SJSA1 (cell line): ENCODE measurements around the gene ESYT2. TPM values are rescaled to one million over a fixed set of nuclear protein-coding genes. Genes with fewer than 3 reads are reported as not detected.
"Not testable (repeated sequence)": the region's sequence is repeated elsewhere in the genome, so short reads cannot be mapped to it uniquely, and the experiment has no call there.

Experiments
- DNase-seq, 2 experiments: peaks; one replicate each; pipeline ENCODE4 v3.0.0-alpha.2; 2015 to 2020; ENCODE audit warnings: low spot score in 2 of 2, low read depth in 1 of 2
- H3K27ac ChIP-seq: fragments of 250-450 bp; sonication (Bioruptor Pico); 2 replicates; pipeline ENCODE4 v1.5.1; 2020; ENCODE audit warnings: mild to moderate bottlenecking, moderate library complexity
- H3K27me3 ChIP-seq: fragments of 250-450 bp; sonication (Bioruptor Pico); replicated peaks from 2 replicates; pipeline ENCODE4 v1.5.1; 2020; ENCODE audit warnings: mild to moderate bottlenecking, moderate library complexity
- H3K36me3 ChIP-seq: fragments of 250-450 bp; sonication (Bioruptor Pico); 2 replicates; pipeline ENCODE4 v1.5.1; 2020; ENCODE audit warnings: mild to moderate bottlenecking
- H3K4me1 ChIP-seq: fragments of 250-450 bp; sonication (Bioruptor Pico); replicated peaks from 2 replicates; pipeline ENCODE4 v1.6.1; 2021; ENCODE audit warnings: mild to moderate bottlenecking
- H3K4me3 ChIP-seq: fragments of 250-450 bp; sonication (Bioruptor Pico); 2 replicates; pipeline ENCODE4 v1.5.1; 2020; ENCODE audit warnings: mild to moderate bottlenecking
- H3K9me3 ChIP-seq: fragments of 250-450 bp; sonication (Bioruptor Pico); replicated peaks from 2 replicates; pipeline ENCODE4 v1.5.1; 2020; ENCODE audit warnings: mild to moderate bottlenecking
- total RNA-seq: library from RNA; depleted of rRNA; stranded (reverse); fragments of >200 nt; shearing (Covaris generic); gene quantifications from 2 replicates; pipeline ENCODE4 v1.2.3, GENCODE V29; 2014

ESYT2 gene
- total RNA-seq, 1 experiment from 2014 or later, result 89.6 TPM

GRCh38 chr7:158843771-158844170 lies 14.5 kb upstream of the ESYT2 start:
- Histone ChIP-seq H3K4me1 (peaks cover 9% of the 10 kb centered on the region), H3K36me3 (no peaks in the 10 kb centered on the region), H3K9me3 (no peaks in the 10 kb centered on the region), H3K4me3 (no peak overlapping the region), H3K27me3 (no peaks in the 10 kb centered on the region), H3K27ac (no peak overlapping the region)
- no peak for DNase-seq

- Histone ChIP-seq H3K4me1 (peaks cover 2% of the 10 kb centered on the region), H3K4me3 (no peak overlapping the region), H3K27ac (no peak overlapping the region), H3K27me3 (no peaks in the 10 kb centered on the region), H3K36me3 (no peaks in the 10 kb centered on the region), H3K9me3 (no peaks in the 10 kb centered on the region)
- DNase-seq, result no peak
Observed at GRCh38 chr7:158842486-158842885, 13.2 kb upstream of the ESYT2 start.

- no peak overlapping the region for H3K27ac ChIP-seq
- no peak overlapping the region for H3K4me3 ChIP-seq
- no peaks in the 10 kb centered on the region for H3K9me3 ChIP-seq
- H3K36me3 ChIP-seq, result no peaks in the 10 kb centered on the region
- no peaks in the 10 kb centered on the region for H3K4me1 ChIP-seq
- no peaks in the 10 kb centered on the region for H3K27me3 ChIP-seq
- no peak for DNase-seq
Observed at GRCh38 chr7:158840604-158841003, 11.3 kb upstream of the ESYT2 start.

GRCh38 chr7:158839177-158839576 lies 9.9 kb upstream of the ESYT2 start:
- not testable (repeated sequence) for DNase-seq, H3K27ac ChIP-seq, H3K27me3 ChIP-seq, H3K9me3 ChIP-seq, H3K36me3 ChIP-seq, H3K4me1 ChIP-seq, H3K4me3 ChIP-seq

GRCh38 chr7:158837790-158838637 lies 8.7 kb upstream of the ESYT2 start:
- Histone ChIP-seq H3K36me3 (no peaks in the 10 kb centered on the region), H3K9me3 (no peaks in the 10 kb centered on the region), H3K27ac (no peak overlapping the region), H3K27me3 (no peaks in the 10 kb centered on the region), H3K4me1 (no peaks in the 10 kb centered on the region), H3K4me3 (no peak overlapping the region)
- DNase-seq, result no peak

GRCh38 chr7:158836692-158837091 lies 7.4 kb upstream of the ESYT2 start:
- H3K4me3 ChIP-seq, result no peak overlapping the region
- no peak for DNase-seq
- no peaks in the 10 kb centered on the region for H3K27me3 ChIP-seq
- no peaks in the 10 kb centered on the region for H3K9me3 ChIP-seq
- H3K36me3 ChIP-seq, result no peaks in the 10 kb centered on the region
- no peak overlapping the region for H3K27ac ChIP-seq
- no peaks in the 10 kb centered on the region for H3K4me1 ChIP-seq

GRCh38 chr7:158834878-158835784 lies 5.8 kb upstream of the ESYT2 start:
- no peak overlapping the region for H3K27ac ChIP-seq
- H3K4me3 ChIP-seq, result no peak overlapping the region

GRCh38 chr7:158832994-158833393 lies 3.7 kb upstream of the ESYT2 start:
- no peak for DNase-seq
- Histone ChIP-seq H3K9me3 (peaks cover 3% of the 10 kb centered on the region; the same call in 1 of the 2 replicates), H3K4me1 (peaks cover 12% of the 10 kb centered on the region)

More at GRCh38 chr7:158834878-158835784, 5.8 kb upstream of the ESYT2 start:
- Histone ChIP-seq H3K27me3 (no peaks in the 10 kb centered on the region), H3K36me3 (no peaks in the 10 kb centered on the region), H3K9me3 (no peaks in the 10 kb centered on the region), H3K4me1 (peaks cover 8% of the 10 kb centered on the region)
- no peak for DNase-seq

GRCh38 chr7:158831738-158832091 lies 2.4 kb upstream of the ESYT2 start:
- H3K36me3 ChIP-seq, result peaks cover 10% of the 10 kb centered on the region
- H3K9me3 ChIP-seq, result peaks cover 3% of the 10 kb centered on the region; the same call in 1 of the 2 replicates
- no peak for DNase-seq
- H3K4me1 ChIP-seq, result peaks cover 18% of the 10 kb centered on the region
- H3K4me3 ChIP-seq, result no peak overlapping the region
- H3K27me3 ChIP-seq, result no peaks in the 10 kb centered on the region
- no peak overlapping the region for H3K27ac ChIP-seq

More at GRCh38 chr7:158832994-158833393, 3.7 kb upstream of the ESYT2 start:
- Histone ChIP-seq H3K27ac (no peak overlapping the region), H3K4me3 (no peak overlapping the region), H3K36me3 (peaks cover 10% of the 10 kb centered on the region), H3K27me3 (no peaks in the 10 kb centered on the region)

GRCh38 chr7:158830211-158830723 lies 958 bp upstream of the ESYT2 start:
- no peak for DNase-seq
- peak overlapping the region; percentile 98 for H3K27ac ChIP-seq
- no peaks in the 10 kb centered on the region for H3K27me3 ChIP-seq

GRCh38 chr7:158829021-158829341 lies 328 bp downstream of the ESYT2 start:
- Histone ChIP-seq H3K36me3 (peaks cover 10% of the 10 kb centered on the region), H3K4me1 (peaks cover 18% of the 10 kb centered on the region), H3K9me3 (peaks cover 3% of the 10 kb centered on the region; the same call in 1 of the 2 replicates), H3K27me3 (no peaks in the 10 kb centered on the region), H3K4me3 (peak overlapping the region; percentile 80), H3K27ac (peak overlapping the region; percentile 98)
- peak; percentile 46 to 69 for DNase-seq

More at GRCh38 chr7:158830211-158830723, 958 bp upstream of the ESYT2 start:
- peak overlapping the region; percentile 80 for H3K4me3 ChIP-seq
- peaks cover 3% of the 10 kb centered on the region; the same call in 1 of the 2 replicates for H3K9me3 ChIP-seq
- H3K36me3 ChIP-seq, result peaks cover 10% of the 10 kb centered on the region
- H3K4me1 ChIP-seq, result peaks cover 18% of the 10 kb centered on the region

GRCh38 chr7:158828133-158829020 lies 932 bp downstream of the ESYT2 start:
- Histone ChIP-seq H3K27me3 (no peaks in the 10 kb centered on the region), H3K36me3 (peaks cover 10% of the 10 kb centered on the region), H3K4me1 (peaks cover 18% of the 10 kb centered on the region), H3K27ac (peak overlapping the region; percentile 98), H3K9me3 (peaks cover 3% of the 10 kb centered on the region; the same call in 1 of the 2 replicates), H3K4me3 (peak overlapping the region; percentile 80)
- DNase-seq, result peak in 1 of 2 experiments; percentile 37
